H1 (cell line): Measurements from ENCODE around the gene PRRC2C. TPM values are rescaled to one million over a fixed set of nuclear protein-coding genes. Genes with fewer than 3 reads are reported as not detected.

Experiments used
- GABPA ChIP-seq: IDR thresholded peaks from 2 replicates; pipeline ENCODE4 v1.6.1; 2011; ENCODE audit warnings: mild to moderate bottlenecking, low read length, moderate library complexity, borderline replicate concordance; ENCODE audit not compliant: insufficient read depth
- KDM4A ChIP-seq: IDR thresholded peaks from one replicate; pipeline ENCODE4 v1.7.1; 2012; ENCODE audit warnings: low read depth, mild to moderate bottlenecking, moderate library complexity, low read length, inconsistent platforms; ENCODE audit not compliant: severe bottlenecking
- SAP30 ChIP-seq: fragments of 300-600 bp; sonication (generic); IDR thresholded peaks from 2 replicates; pipeline ENCODE4 v1.7.1; 2012; ENCODE audit warnings: low read length, moderate library complexity, mild to moderate bottlenecking, inconsistent platforms; ENCODE audit not compliant: insufficient read depth, insufficient replicate concordance
- polyA plus RNA-seq, 7 experiments: library from polyadenylated mRNA; depleted of rRNA in 3 of 7; stranded (reverse) in 5 of 7; unstranded in 2 of 7; fragments of >200 nt in 5 of 7; fragments of 200-250 nt in 2 of 7; gene quantifications; 1 replicate in 5 of 7; 2 replicates in 1 of 7; 4 replicates in 1 of 7; pipeline versions ENCODE4 v1.2.1 to v1.2.3, GENCODE V29; 2011 to 2013; ENCODE audit warnings: missing spikeins in 2 of 7, mixed read lengths in 2 of 7
- total RNA-seq: library from RNA; stranded (reverse); fragmentation: NEBNext Ultra II Directional; extraction: Animal tissue kit (Norgen Biotek cat#: 25700); gene quantifications from 2 replicates; pipeline ENCODE4 v1.2.1, GENCODE V29; 2021

PRRC2C gene
- total and polyA plus RNA-seq, 2 of the 8 experiments (the other 6 are each of a cell fraction or from before 2014, with no cell fraction given), result 125 to 264 TPM

- no peak for TF ChIP-seq SAP30
- no peak for TF ChIP-seq KDM4A
- TF ChIP-seq GABPA, result no peak
Observed at GRCh38 chr1:171581226-171581625, 95.9 kb downstream of the PRRC2C start (continued).
